Tibial nerve (tissue), 3 donors: ENCODE results near the gene PALM.

Experiments used
- POLR2A ChIP-seq, 2 donors: fragments of 450-650 bp; IDR thresholded peaks; one replicate each; pipeline ENCODE4 v1.6.1; 2017; ENCODE audit warnings: antibody characterized with exemption in 2 of 2, mild to moderate bottlenecking in 2 of 2, moderate library complexity in 2 of 2
- TF ChIP-seq, protein P1 (sequence below), 5 experiments: fragments of 200-600 bp in 3 of 5; fragments of 450-650 bp in 2 of 5; sonication (generic) in 3 of 5; IDR thresholded peaks; one replicate each; pipeline ENCODE4 v1.5.1; 2016 to 2019; ENCODE audit warnings: antibody characterized with exemption in 5 of 5, mild to moderate bottlenecking in 3 of 5, moderate library complexity in 2 of 5

DNA sequence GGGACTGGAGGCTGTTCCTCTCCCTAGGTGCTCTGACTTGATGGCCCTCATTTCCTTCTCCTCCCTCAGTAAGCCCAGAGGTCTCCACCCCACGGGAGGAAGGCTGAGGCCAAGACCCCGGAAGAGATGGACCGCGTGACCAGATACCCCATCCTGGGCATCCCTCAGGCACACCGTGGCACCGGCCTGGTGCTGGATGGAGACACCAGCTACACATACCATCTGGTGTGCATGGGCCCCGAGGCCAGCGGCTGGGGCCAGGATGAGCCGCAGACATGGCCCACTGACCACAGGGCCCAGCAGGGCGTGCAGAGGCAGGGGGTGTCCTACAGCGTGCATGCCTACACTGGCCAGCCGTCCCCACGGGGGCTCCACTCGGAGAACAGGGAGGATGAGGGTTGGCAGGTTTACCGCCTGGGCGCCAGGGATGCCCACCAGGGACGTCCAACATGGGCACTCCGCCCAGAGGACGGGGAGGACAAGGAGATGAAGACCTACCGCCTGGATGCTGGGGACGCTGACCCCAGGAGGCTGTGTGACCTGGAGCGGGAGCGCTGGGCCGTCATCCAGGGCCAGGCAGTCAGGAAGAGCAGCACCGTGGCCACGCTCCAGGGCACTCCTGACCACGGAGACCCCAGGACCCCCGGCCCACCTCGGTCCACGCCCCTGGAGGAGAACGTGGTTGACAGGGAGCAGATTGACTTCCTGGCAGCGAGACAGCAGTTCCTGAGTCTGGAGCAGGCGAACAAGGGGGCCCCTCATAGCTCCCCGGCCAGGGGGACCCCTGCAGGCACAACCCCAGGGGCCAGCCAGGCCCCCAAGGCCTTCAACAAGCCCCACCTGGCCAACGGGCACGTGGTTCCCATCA lies 48.3 kb downstream of the PALM start:
- no peak for TF ChIP-seq POLR2A (IDR thresholded peaks at IDR 0.05)
- TF ChIP-seq, protein P1, sequence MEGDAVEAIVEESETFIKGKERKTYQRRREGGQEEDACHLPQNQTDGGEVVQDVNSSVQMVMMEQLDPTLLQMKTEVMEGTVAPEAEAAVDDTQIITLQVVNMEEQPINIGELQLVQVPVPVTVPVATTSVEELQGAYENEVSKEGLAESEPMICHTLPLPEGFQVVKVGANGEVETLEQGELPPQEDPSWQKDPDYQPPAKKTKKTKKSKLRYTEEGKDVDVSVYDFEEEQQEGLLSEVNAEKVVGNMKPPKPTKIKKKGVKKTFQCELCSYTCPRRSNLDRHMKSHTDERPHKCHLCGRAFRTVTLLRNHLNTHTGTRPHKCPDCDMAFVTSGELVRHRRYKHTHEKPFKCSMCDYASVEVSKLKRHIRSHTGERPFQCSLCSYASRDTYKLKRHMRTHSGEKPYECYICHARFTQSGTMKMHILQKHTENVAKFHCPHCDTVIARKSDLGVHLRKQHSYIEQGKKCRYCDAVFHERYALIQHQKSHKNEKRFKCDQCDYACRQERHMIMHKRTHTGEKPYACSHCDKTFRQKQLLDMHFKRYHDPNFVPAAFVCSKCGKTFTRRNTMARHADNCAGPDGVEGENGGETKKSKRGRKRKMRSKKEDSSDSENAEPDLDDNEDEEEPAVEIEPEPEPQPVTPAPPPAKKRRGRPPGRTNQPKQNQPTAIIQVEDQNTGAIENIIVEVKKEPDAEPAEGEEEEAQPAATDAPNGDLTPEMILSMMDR (IDR thresholded peaks at IDR 0.05), result no peak
